Measurements from ENCODE around the gene E2F7.

GRCh38 chr12:77001276-77001675 lies 64.1 kb downstream of the E2F7 start:
- TF ChIP-seq POLR2AphosphoS5 (IDR thresholded peaks at IDR 0.05; ENCODE audit: borderline replicate concordance, low read depth, low read length) (no peak), EZH2 (IDR thresholded peaks at IDR 0.05) (no peak), FOXP2 (optimal IDR thresholded peaks at IDR 0.05; ENCODE audit: control extremely low read depth, extremely low read length, insufficient read depth) (no peak)
